Measurements from ENCODE around the gene SGCE. TPM values are rescaled to one million over a fixed set of nuclear protein-coding genes. Genes with fewer than 3 reads are reported as not detected.

SGCE gene
- total RNA-seq, 1 experiment from 2014 or later = 17.4 TPM

DNA sequence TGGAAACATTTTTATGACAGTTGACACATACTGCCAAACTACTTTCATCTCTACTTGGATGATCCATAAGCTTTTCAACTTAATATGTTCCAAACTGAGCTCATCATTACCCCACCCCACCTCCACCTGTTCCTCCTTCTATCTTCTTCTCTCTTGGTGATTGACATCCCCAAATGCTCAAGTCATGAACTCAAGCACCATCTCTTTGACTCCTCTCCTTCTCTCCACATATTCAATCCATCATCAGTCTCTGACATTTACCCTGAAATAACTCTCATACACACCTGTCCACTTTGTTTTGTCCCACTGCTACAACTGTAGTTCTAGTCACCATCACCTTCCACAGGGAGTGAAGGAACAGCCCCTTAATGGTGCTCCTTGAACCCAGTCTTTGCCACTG is 43.3 kb downstream of the SGCE start:
- Histone ChIP-seq H4K20me1 (ENCODE audit: insufficient read depth) (no peaks in the 10 kb centered on the region), H3K9me3 (ENCODE audit: control insufficient read depth in 1 of 2, insufficient read depth in 1 of 2, low read depth in 1 of 2, low read length in 2 of 2) (no peaks in the 10 kb centered on the region), H3K36me3 (ENCODE audit: control insufficient read depth in 1 of 2, insufficient read depth in 2 of 2, low read length in 2 of 2) (no peaks in the 10 kb centered on the region), H3K9ac (ENCODE audit: low read length) (no peak overlapping the region), H2AFZ (ENCODE audit: low read depth, low read length, poor library complexity, severe bottlenecking) (no peak overlapping the region), H3K79me2 (ENCODE audit: insufficient read depth, low read length) (no peaks in the 10 kb centered on the region), H3K27me3 (ENCODE audit: insufficient read depth, low read length) (no peaks in the 10 kb centered on the region), H3K4me3 (replicated peaks in 1 of 2; ENCODE audit: low read depth in 1 of 2, low read length in 2 of 2) (no peak overlapping the region), H3K9me2 (ENCODE audit: insufficient read depth) (no peaks in the 10 kb centered on the region), H3K4me2 (ENCODE audit: low read length) (no peak overlapping the region), H3K4me1 (ENCODE audit: control insufficient read depth in 1 of 2, insufficient read depth in 2 of 2, low read length in 2 of 2) (no peaks in the 10 kb centered on the region), H3K27ac (ENCODE audit: low read depth, low read length) (no peak overlapping the region)
- ChIA-PET CTCF (no interaction called here), RAD21 (ENCODE audit: low non-redundant PET in 1 of 2, low total read pairs in 2 of 2, uncharacterized antibody in 2 of 2, unreplicated experiment in 2 of 2) (no interaction called here), POLR2A (no interaction called here)
- TF ChIP-seq REST (IDR thresholded peaks at IDR 0.05; ENCODE audit: low read depth) (no peak), TCF7L2 (IDR thresholded peaks at IDR 0.05; ENCODE audit: borderline replicate concordance, extremely low read depth, insufficient read depth, insufficient read length) (no peak), EZH2phosphoT487 (IDR thresholded peaks at IDR 0.05; ENCODE audit: borderline replicate concordance) (no peak), ELF1 (IDR thresholded peaks at IDR 0.05; ENCODE audit: borderline replicate concordance, low read depth) (no peak), YY1 (IDR thresholded peaks at IDR 0.05; ENCODE audit: extremely low read depth, insufficient replicate concordance, low read depth, low read length) (no peak)
- TF ChIP-seq, protein P1, sequence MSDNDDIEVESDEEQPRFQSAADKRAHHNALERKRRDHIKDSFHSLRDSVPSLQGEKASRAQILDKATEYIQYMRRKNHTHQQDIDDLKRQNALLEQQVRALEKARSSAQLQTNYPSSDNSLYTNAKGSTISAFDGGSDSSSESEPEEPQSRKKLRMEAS (IDR thresholded peaks at IDR 0.05) = no peak
- DNase-seq (ENCODE audit: low read depth, low spot score) (no peak), ATAC-seq (no peak)
- BruUV-seq (replicated peaks) = no TSS peak
- intact Hi-C loops (cut with micrococcal nuclease) = no loop called here

All from HCT116 (cell line).